Ishikawa (cell line): ENCODE measurements around the gene ZNF688.

Source experiments
- CEBPB ChIP-seq: IDR thresholded peaks from 2 replicates; pipeline ENCODE4 v1.6.1; 2012
- CREB1 ChIP-seq: IDR thresholded peaks from 2 replicates; pipeline ENCODE4 v1.6.1; 2012; ENCODE audit warnings: low read depth
- EGR1 ChIP-seq: IDR thresholded peaks from 2 replicates; pipeline ENCODE4 v1.6.1; 2012
- EP300 ChIP-seq: IDR thresholded peaks from 2 replicates; pipeline ENCODE4 v1.6.1; 2012; ENCODE audit warnings: borderline replicate concordance
- FOXM1 ChIP-seq: IDR thresholded peaks from 2 replicates; pipeline ENCODE4 v1.6.1; 2012; ENCODE audit warnings: low read depth, borderline replicate concordance
- MAX ChIP-seq: IDR thresholded peaks from 2 replicates; pipeline ENCODE4 v1.6.1; 2012
- NFIC ChIP-seq: IDR thresholded peaks from 2 replicates; pipeline ENCODE4 v1.6.1; 2012
- RAD21 ChIP-seq: IDR thresholded peaks from 2 replicates; pipeline ENCODE4 v1.6.1; 2012; ENCODE audit warnings: low read depth
- REST ChIP-seq: IDR thresholded peaks from 2 replicates; pipeline ENCODE4 v1.6.1; 2012; ENCODE audit warnings: low read depth, mild to moderate bottlenecking
- TAF1 ChIP-seq: IDR thresholded peaks from 2 replicates; pipeline ENCODE4 v1.6.1; 2012; ENCODE audit warnings: low read depth, mild to moderate bottlenecking
- TCF12 ChIP-seq: IDR thresholded peaks from 2 replicates; pipeline ENCODE4 v1.6.1; 2012; ENCODE audit warnings: low read depth
- TEAD4 ChIP-seq: IDR thresholded peaks from 2 replicates; pipeline ENCODE4 v1.6.1; 2012
- USF1 ChIP-seq: IDR thresholded peaks from 2 replicates; pipeline ENCODE4 v1.6.1; 2012
- YY1 ChIP-seq: IDR thresholded peaks from 2 replicates; pipeline ENCODE4 v1.6.1; 2012; ENCODE audit warnings: low read depth
- ZBTB7A ChIP-seq: IDR thresholded peaks from 2 replicates; pipeline ENCODE4 v1.6.1; 2012; ENCODE audit warnings: low read depth

Gene ZNF688

GRCh38 chr16:30567160-30567990 lies 4.1 kb downstream of the ZNF688 start:
- TF ChIP-seq USF1: no peak
- TF ChIP-seq EGR1: no peak
- TF ChIP-seq TEAD4: no peak
- TF ChIP-seq REST: no peak
- no peak for TF ChIP-seq FOXM1

GRCh38 chr16:30566531-30566930 lies 5.0 kb downstream of the ZNF688 start:
- TF ChIP-seq REST: no peak
- TF ChIP-seq TEAD4: no peak
- no peak for TF ChIP-seq USF1
- TF ChIP-seq EP300: no peak
- TF ChIP-seq RAD21: no peak
- TF ChIP-seq EGR1: no peak
- TF ChIP-seq CREB1: no peak
- no peak for TF ChIP-seq FOXM1
- TF ChIP-seq CEBPB: no peak
- no peak for TF ChIP-seq TAF1
- no peak for TF ChIP-seq ZBTB7A
- no peak for TF ChIP-seq YY1
- no peak for TF ChIP-seq NFIC
- no peak for TF ChIP-seq TCF12
- no peak for TF ChIP-seq MAX

- TF ChIP-seq EP300 (no peak), TCF12 (no peak), CREB1 (no peak), TEAD4 (no peak), NFIC (no peak), FOXM1 (no peak)
These were observed 5.5 kb downstream of the ZNF688 start for GRCh38 chr16:30565984-30566383.

GRCh38 chr16:30565526-30565925 lies 6.0 kb downstream of the ZNF688 start:
- TF ChIP-seq EGR1: no peak
- no peak for TF ChIP-seq MAX
- TF ChIP-seq REST: no peak
- no peak for TF ChIP-seq FOXM1
- TF ChIP-seq TEAD4: no peak

GRCh38 chr16:30562021-30562420 lies 9.5 kb downstream of the ZNF688 start:
- TF ChIP-seq RAD21 (no peak), ZBTB7A (no peak), TAF1 (no peak), TCF12 (no peak), REST (no peak), TEAD4 (no peak), MAX (no peak), YY1 (no peak), EP300 (no peak), NFIC (no peak), CEBPB (no peak), USF1 (no peak), FOXM1 (no peak), EGR1 (no peak), CREB1 (no peak)
